ENCODE data around the gene NCAM1. TPM values are rescaled to one million over a fixed set of nuclear protein-coding genes. Genes with fewer than 3 reads are reported as not detected.
A peak's percentile ranks its signal among the peaks of the same experiment; 100 is the strongest.

The NCAM1 gene
- total and polyA plus RNA-seq, 8 donors = 1.7 to 45.0 (median 37.6) TPM

GRCh38 chr11:113195728-113196127, 234.5 kb downstream of the NCAM1 start:
- ATAC-seq (no peak), DNase-seq (no peak)
- Histone ChIP-seq H3K9me3 (no peaks in the 10 kb centered on the region), H3K27me3 (no peaks in the 10 kb centered on the region), H3K4me1 (no peaks in the 10 kb centered on the region), H3K36me3 (no peaks in the 10 kb centered on the region), H3K27ac (no peak overlapping the region), H3K4me3 (no peak overlapping the region)
- intact Hi-C loops (cut with DNase I) = no loop called here
- TF ChIP-seq CTCF (IDR thresholded peaks at IDR 0.05) = no peak

- ATAC-seq (no peak), DNase-seq (no peak)
- Histone ChIP-seq H3K27me3 (no peaks in the 10 kb centered on the region), H3K36me3 (no peaks in the 10 kb centered on the region), H3K4me1 (no peaks in the 10 kb centered on the region), H3K4me3 (no peak overlapping the region), H3K27ac (no peak overlapping the region), H3K9me3 (no peaks in the 10 kb centered on the region)
- intact Hi-C loops (cut with DNase I) = no loop called here
- no peak for TF ChIP-seq CTCF (IDR thresholded peaks at IDR 0.05)
Measured at GRCh38 chr11:113197446-113197845, 236.2 kb downstream of the NCAM1 start.

GRCh38 chr11:113198972-113199661, 237.9 kb downstream of the NCAM1 start:
- ATAC-seq = no peak
- intact Hi-C loops (cut with DNase I) = no loop called here

GRCh38 chr11:113199866-113200265, 238.6 kb downstream of the NCAM1 start:
- TF ChIP-seq CTCF (IDR thresholded peaks at IDR 0.05) = no peak
- H3K27me3 ChIP-seq = no peaks in the 10 kb centered on the region
- no peak for ATAC-seq
- H3K4me3 ChIP-seq = no peak overlapping the region
- DNase-seq = peak in 2 of 4 donors; percentile 44 to 54
- no peaks in the 10 kb centered on the region for H3K9me3 ChIP-seq
- H3K4me1 ChIP-seq = no peaks in the 10 kb centered on the region
- H3K27ac ChIP-seq = no peak overlapping the region
- intact Hi-C loops (cut with DNase I) = no loop called here
- H3K36me3 ChIP-seq = no peaks in the 10 kb centered on the region

More at GRCh38 chr11:113198972-113199661, 237.9 kb downstream of the NCAM1 start:
- no peaks in the 10 kb centered on the region for H3K36me3 ChIP-seq
- no peaks in the 10 kb centered on the region for H3K9me3 ChIP-seq
- no peak overlapping the region for H3K4me3 ChIP-seq
- H3K4me1 ChIP-seq = no peaks in the 10 kb centered on the region
- no peaks in the 10 kb centered on the region for H3K27me3 ChIP-seq
- no peak for TF ChIP-seq CTCF (IDR thresholded peaks at IDR 0.05)
- DNase-seq = no peak
- H3K27ac ChIP-seq = no peak overlapping the region

GRCh38 chr11:113201054-113201818, 240.0 kb downstream of the NCAM1 start:
- Histone ChIP-seq H3K4me1 (no peaks in the 10 kb centered on the region), H3K9me3 (no peaks in the 10 kb centered on the region), H3K27me3 (no peaks in the 10 kb centered on the region), H3K27ac (no peak overlapping the region), H3K4me3 (no peak overlapping the region), H3K36me3 (no peaks in the 10 kb centered on the region)
- no peak for TF ChIP-seq CTCF (IDR thresholded peaks at IDR 0.05)
- peak in 1 of 4 donors; percentile 48 for DNase-seq
- intact Hi-C loops (cut with DNase I) = no loop called here
- ATAC-seq = no peak
